ENCODE results near the gene FASN. TPM values are rescaled to one million over a fixed set of nuclear protein-coding genes. Genes with fewer than 3 reads are reported as not detected.

FASN gene
- total RNA-seq, 1 experiment from 2014 or later, result 90.9 TPM

- no peak for DNase-seq (ENCODE audit: low read depth)
Observed at GRCh38 chr17:82101767-82102679, 4.0 kb upstream of the FASN start.

- no peak for DNase-seq (ENCODE audit: low read depth)
Observed at GRCh38 chr17:82101301-82101715, 3.3 kb upstream of the FASN start.

GRCh38 chr17:82100502-82101298, 2.7 kb upstream of the FASN start:
- DNase-seq (ENCODE audit: low read depth), result no peak

- no peak for DNase-seq (ENCODE audit: low read depth)
Observed at GRCh38 chr17:82098939-82099763, 1.1 kb upstream of the FASN start.

- DNase-seq (ENCODE audit: low read depth), result no peak
Observed at GRCh38 chr17:82097919-82098168, 192 bp downstream of the FASN start.

- peak; percentile 43 for DNase-seq (ENCODE audit: low read depth)
Observed at GRCh38 chr17:82097184-82097918, 685 bp downstream of the FASN start.

- no peak for DNase-seq (ENCODE audit: low read depth)
Observed at GRCh38 chr17:82096709-82097183, 1.3 kb downstream of the FASN start.

GRCh38 chr17:82095777-82096708, 2.0 kb downstream of the FASN start:
- DNase-seq (ENCODE audit: low read depth), result no peak

GRCh38 chr17:82094931-82095776, 2.9 kb downstream of the FASN start:
- DNase-seq (ENCODE audit: low read depth), result no peak

GRCh38 chr17:82092995-82093751, 4.9 kb downstream of the FASN start:
- no peak for DNase-seq (ENCODE audit: low read depth)

GRCh38 chr17:82092628-82092994, 5.4 kb downstream of the FASN start:
- no peak for DNase-seq (ENCODE audit: low read depth)

GRCh38 chr17:82092094-82092586, 5.9 kb downstream of the FASN start:
- DNase-seq (ENCODE audit: low read depth), result no peak

- no peak for DNase-seq (ENCODE audit: low read depth)
Observed at GRCh38 chr17:82091264-82092066, 6.6 kb downstream of the FASN start.

- no peak for DNase-seq (ENCODE audit: low read depth)
Observed at GRCh38 chr17:82090549-82091263, 7.3 kb downstream of the FASN start.

- no peak for DNase-seq (ENCODE audit: low read depth)
Observed at GRCh38 chr17:82089723-82090548, 8.1 kb downstream of the FASN start.
